Immature natural killer cell (primary cell): Measurements from ENCODE around the gene CCDC183. TPM values are rescaled to one million over a fixed set of nuclear protein-coding genes. Genes with fewer than 3 reads are reported as not detected.

Experiments
- DNase-seq, 3 donors: peaks; one replicate each; pipeline ENCODE4 v3.0.0; 2022; ENCODE audit warnings: mixed read lengths in 1 of 3
- H3K27ac Mint-ChIP-seq, 6 donors: one replicate each; pipeline ENCODE4 v1.8.0; 2020; ENCODE audit warnings: mixed read lengths in 6 of 6, mild to moderate bottlenecking in 5 of 6, inconsistent platforms in 4 of 6, moderate library complexity in 3 of 6
- H3K27me3 Mint-ChIP-seq, 3 donors: one replicate each; pipeline ENCODE4 v1.8.0; 2020 to 2021; ENCODE audit warnings: low read depth in 3 of 3, mild to moderate bottlenecking in 3 of 3, mixed read lengths in 3 of 3, moderate library complexity in 3 of 3, inconsistent platforms in 1 of 3
- H3K36me3 Mint-ChIP-seq, 3 donors: one replicate each; pipeline ENCODE4 v1.8.0; 2020; ENCODE audit warnings: mixed read lengths in 3 of 3, inconsistent platforms in 2 of 3, mild to moderate bottlenecking in 2 of 3
- H3K4me1 Mint-ChIP-seq, 2 donors: one replicate each; pipeline ENCODE4 v1.8.0; 2020; ENCODE audit warnings: inconsistent platforms in 2 of 2, mild to moderate bottlenecking in 2 of 2, mixed read lengths in 2 of 2, moderate library complexity in 1 of 2
- H3K4me3 Mint-ChIP-seq, 5 donors: one replicate each; pipeline ENCODE4 v1.8.0; 2020; ENCODE audit warnings: mild to moderate bottlenecking in 5 of 5, mixed read lengths in 5 of 5, inconsistent platforms in 3 of 5, moderate library complexity in 3 of 5
- H3K9me3 Mint-ChIP-seq, 6 donors: one replicate each; pipeline ENCODE4 v1.8.0; 2020; ENCODE audit warnings: mild to moderate bottlenecking in 6 of 6, mixed read lengths in 6 of 6, inconsistent platforms in 4 of 6, moderate library complexity in 3 of 6
- polyA plus RNA-seq, 3 donors: library from polyadenylated mRNA; unstranded; fragments of 300-500 nt; fragmentation: Illumina TruSeq; gene quantifications; one replicate each; pipeline ENCODE4 v1.2.3, GENCODE V29; 2021

The CCDC183 gene
- polyA plus RNA-seq, 3 donors from 2014 or later, result 0.37 to 0.46 (median 0.40) TPM

DNA sequence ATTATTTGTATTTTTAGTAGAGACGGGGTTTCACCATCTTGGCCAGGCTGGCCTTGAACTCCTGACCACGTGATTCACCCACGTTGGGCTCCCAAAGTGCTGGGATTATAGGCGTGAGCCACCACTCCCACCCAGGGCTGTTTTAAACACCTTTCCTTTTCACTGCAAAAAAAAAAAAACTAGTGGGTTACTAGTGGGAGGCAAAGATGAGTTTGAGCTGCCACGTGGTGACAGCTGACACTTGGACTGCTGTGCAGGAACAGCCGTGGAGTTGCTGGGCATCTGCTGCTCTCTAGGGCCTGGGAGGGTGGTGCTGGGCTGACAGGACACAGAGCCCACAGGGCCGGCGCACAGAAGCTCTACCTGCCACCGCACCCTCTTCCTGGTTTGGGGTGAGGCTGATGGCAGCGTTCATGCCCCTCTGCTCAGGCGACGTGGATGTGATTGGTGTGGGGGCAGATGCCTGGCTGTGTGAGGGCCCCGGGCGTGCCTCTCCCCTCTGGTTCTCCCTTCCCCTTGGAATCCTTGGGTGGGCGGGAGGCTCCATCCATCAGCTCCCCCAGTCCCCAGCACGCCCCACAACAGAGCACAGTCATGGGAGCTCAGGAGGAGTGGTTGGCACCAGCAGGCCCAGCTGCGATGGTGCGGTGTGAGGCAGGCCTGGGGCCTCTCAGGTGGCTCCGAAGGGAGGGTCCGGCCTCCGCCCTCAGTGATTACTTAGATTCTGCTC is 28.5 kb downstream of the CCDC183 start:
- Mint-ChIP-seq H3K4me1 (peaks cover 9 to 10% of the 10 kb centered on the region in 2 donors), H3K9me3 (no peaks in the 10 kb centered on the region), H3K36me3 (peaks cover 0 to 4% (median 0%) of the 10 kb centered on the region in 3 donors), H3K27me3 (peaks cover 0 to 6% (median 2%) of the 10 kb centered on the region in 3 donors), H3K27ac (no peak overlapping the region), H3K4me3 (no peak overlapping the region)
- no peak for DNase-seq

- Mint-ChIP-seq H3K27me3 (peaks cover 0 to 6% (median 2%) of the 10 kb centered on the region in 3 donors), H3K4me3 (no peak overlapping the region), H3K9me3 (no peaks in the 10 kb centered on the region), H3K27ac (no peak overlapping the region), H3K4me1 (peaks cover 8 to 9% of the 10 kb centered on the region in 2 donors), H3K36me3 (peaks cover 0 to 4% (median 0%) of the 10 kb centered on the region in 3 donors)
- DNase-seq, result no peak
Observed at GRCh38 chr9:136825295-136826187, 29.4 kb downstream of the CCDC183 start.

GRCh38 chr9:136826188-136826541 is 30.0 kb downstream of the CCDC183 start:
- H3K4me1 Mint-ChIP-seq, result peaks cover 1 to 2% of the 10 kb centered on the region in 2 donors
- DNase-seq, result no peak
- H3K27me3 Mint-ChIP-seq, result peaks cover 0 to 2% (median under 1%) of the 10 kb centered on the region in 3 donors
- no peak overlapping the region for H3K27ac Mint-ChIP-seq
- no peak overlapping the region for H3K4me3 Mint-ChIP-seq
- no peaks in the 10 kb centered on the region for H3K9me3 Mint-ChIP-seq
- H3K36me3 Mint-ChIP-seq, result no peaks in the 10 kb centered on the region

GRCh38 chr9:136826703-136827582 is 30.8 kb downstream of the CCDC183 start:
- H3K4me1 Mint-ChIP-seq, result peaks cover 0 to 2% of the 10 kb centered on the region in 2 donors
- no peak for DNase-seq
- H3K4me3 Mint-ChIP-seq, result no peak overlapping the region

GRCh38 chr9:136827794-136828473 is 31.8 kb downstream of the CCDC183 start:
- H3K27ac Mint-ChIP-seq, result no peak overlapping the region
- DNase-seq, result no peak
- H3K27me3 Mint-ChIP-seq, result peaks cover 0 to 2% (median 0%) of the 10 kb centered on the region in 3 donors
- no peak overlapping the region for H3K4me3 Mint-ChIP-seq
- H3K36me3 Mint-ChIP-seq, result no peaks in the 10 kb centered on the region
- H3K4me1 Mint-ChIP-seq, result peaks cover 0 to 2% of the 10 kb centered on the region in 2 donors
- H3K9me3 Mint-ChIP-seq, result no peaks in the 10 kb centered on the region

More at GRCh38 chr9:136826703-136827582, 30.8 kb downstream of the CCDC183 start:
- Mint-ChIP-seq H3K9me3 (no peaks in the 10 kb centered on the region), H3K27ac (no peak overlapping the region), H3K27me3 (peaks cover 0 to 2% (median 0%) of the 10 kb centered on the region in 3 donors), H3K36me3 (no peaks in the 10 kb centered on the region)

- Mint-ChIP-seq H3K4me3 (no peak overlapping the region), H3K9me3 (no peaks in the 10 kb centered on the region), H3K36me3 (no peaks in the 10 kb centered on the region), H3K27ac (no peak overlapping the region), H3K4me1 (no peaks in the 10 kb centered on the region), H3K27me3 (peaks cover 0 to 2% (median 0%) of the 10 kb centered on the region in 3 donors)
- DNase-seq, result no peak
Observed at GRCh38 chr9:136828474-136829140, 32.5 kb downstream of the CCDC183 start.

DNA sequence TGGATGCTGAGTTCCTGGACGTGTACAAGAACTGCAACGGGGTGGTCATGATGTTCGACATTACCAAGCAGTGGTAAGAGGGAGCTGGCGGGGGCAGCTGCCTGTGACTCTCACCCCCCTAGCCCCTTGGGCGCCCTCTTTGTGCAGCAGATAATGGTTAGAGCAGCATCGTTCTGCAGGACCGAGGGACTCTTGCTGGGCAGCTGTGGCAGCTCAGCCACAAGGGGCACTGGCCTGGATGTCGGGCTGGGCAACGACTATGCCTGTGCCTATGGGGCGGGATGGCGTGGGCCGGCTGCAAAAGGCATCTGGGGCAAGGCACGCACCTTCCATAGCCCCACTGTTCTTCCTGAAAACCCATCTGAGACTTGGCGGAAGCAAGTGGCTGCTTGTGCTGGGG is 33.3 kb downstream of the CCDC183 start:
- H3K27me3 Mint-ChIP-seq, result peaks cover 0 to 2% (median 0%) of the 10 kb centered on the region in 3 donors
- H3K27ac Mint-ChIP-seq, result no peak overlapping the region
- no peaks in the 10 kb centered on the region for H3K9me3 Mint-ChIP-seq
- no peaks in the 10 kb centered on the region for H3K4me1 Mint-ChIP-seq
- no peak for DNase-seq
- H3K4me3 Mint-ChIP-seq, result no peak overlapping the region
- no peaks in the 10 kb centered on the region for H3K36me3 Mint-ChIP-seq

DNA sequence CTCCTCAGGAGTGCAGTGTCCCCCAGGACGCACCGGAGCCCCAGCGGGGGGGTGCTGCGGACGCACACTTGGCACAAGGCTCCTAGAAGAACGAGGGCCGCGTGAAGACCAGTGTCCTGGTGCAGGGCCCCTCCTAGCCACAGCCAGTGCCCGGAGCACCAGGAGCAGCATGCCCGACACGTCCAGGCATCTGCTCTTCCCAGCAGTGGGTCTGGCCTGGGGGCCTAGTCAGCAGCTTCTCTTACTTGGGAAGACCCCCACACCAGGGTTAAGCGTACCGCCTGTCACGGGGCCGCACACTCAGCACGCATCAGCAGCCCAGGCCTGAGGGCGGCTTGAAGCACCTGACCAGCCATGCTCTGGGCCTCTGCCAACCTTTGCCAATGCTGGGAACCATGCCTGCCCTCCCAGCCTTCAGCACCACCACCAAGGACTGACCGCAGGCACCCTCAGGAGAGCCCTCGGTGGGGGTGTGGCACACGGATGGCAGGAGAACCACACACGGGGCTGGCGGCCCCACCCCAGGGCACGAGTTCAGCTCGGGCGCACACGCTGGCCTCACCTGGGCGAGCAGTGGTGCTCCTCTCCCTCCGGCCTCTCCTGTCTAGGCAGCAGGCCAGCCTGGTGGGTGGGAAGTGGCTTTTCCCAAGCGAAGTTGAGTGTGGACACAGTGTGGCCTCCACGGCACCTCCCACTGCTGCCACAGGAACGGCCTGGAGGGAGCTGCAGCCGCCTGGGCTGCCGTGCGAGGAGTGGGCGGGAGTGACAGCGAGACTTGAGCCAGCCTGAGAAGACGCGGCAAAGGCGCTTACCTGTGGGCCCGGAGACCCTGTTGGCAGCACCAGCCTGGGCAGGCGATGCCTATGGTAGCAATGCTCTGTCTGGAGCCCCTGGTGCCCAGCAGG is 34.1 kb downstream of the CCDC183 start:
- DNase-seq, result no peak
- Mint-ChIP-seq H3K36me3 (no peaks in the 10 kb centered on the region), H3K9me3 (no peaks in the 10 kb centered on the region), H3K27ac (no peak overlapping the region), H3K4me3 (no peak overlapping the region), H3K4me1 (no peaks in the 10 kb centered on the region), H3K27me3 (peaks cover 0 to 2% (median 0%) of the 10 kb centered on the region in 3 donors)

DNA sequence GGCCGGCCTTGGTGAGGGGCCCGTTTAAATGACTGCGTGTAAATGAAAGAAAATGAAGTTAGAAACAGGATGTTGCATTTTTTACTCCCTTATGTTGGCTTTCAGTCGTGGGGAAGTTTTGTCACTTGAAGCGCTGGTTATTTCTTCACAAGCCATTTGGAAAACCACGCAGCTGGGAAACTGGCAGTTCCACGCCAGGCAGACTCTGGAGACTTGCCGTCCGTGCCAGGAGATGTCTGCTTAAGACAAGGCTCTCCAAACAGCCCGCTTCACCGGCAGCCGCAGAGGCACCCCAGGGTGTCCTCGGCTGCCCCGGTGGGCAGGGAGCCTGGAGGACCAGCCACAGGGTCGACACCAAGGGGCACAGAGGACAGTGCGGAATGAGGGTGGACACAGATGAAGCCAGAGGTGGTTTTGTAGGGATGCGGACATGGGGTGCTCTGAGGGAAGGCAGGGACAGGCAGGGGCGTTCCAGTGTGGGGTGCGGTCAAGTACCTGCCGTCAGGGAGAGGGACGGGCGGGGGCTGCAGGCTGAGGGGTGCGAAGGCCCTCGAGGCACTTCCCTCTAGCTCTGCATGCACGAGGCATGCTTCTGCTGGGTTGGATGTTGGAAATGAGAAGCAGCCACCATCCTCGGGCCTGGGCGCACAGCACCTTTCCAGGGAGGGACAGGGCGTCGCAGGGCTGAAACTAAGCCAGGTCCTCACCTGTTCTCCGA is 35.0 kb downstream of the CCDC183 start:
- Mint-ChIP-seq H3K27me3 (peaks cover 0 to 1% (median 0%) of the 10 kb centered on the region in 3 donors), H3K27ac (no peak overlapping the region), H3K4me1 (no peaks in the 10 kb centered on the region), H3K36me3 (no peaks in the 10 kb centered on the region), H3K4me3 (no peak overlapping the region), H3K9me3 (no peaks in the 10 kb centered on the region)
- DNase-seq, result no peak

DNA sequence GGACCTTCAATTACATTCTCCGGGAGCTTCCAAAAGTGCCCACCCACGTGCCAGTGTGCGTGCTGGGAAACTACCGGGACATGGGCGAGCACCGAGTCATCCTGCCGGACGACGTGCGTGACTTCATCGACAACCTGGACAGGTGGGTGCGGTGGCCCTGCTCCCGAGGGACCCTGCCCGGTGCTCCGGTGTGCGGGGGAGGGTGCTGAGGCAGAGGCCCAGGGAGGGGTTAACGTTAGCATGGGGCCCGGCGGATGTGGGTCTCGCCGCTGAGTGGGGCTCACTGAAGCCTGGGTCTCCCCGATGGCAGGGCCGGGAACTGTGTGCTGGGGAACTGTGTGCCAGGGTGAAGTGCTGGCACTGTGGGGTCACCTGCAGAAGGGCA is 35.6 kb downstream of the CCDC183 start:
- Mint-ChIP-seq H3K4me1 (no peaks in the 10 kb centered on the region), H3K27me3 (no peaks in the 10 kb centered on the region), H3K4me3 (no peak overlapping the region), H3K27ac (no peak overlapping the region), H3K9me3 (no peaks in the 10 kb centered on the region), H3K36me3 (no peaks in the 10 kb centered on the region)
- DNase-seq, result no peak

- H3K36me3 Mint-ChIP-seq, result no peaks in the 10 kb centered on the region
Observed at GRCh38 chr9:136832581-136832980, 36.4 kb downstream of the CCDC183 start.

More at GRCh38 chr9:136832581-136832980, 36.4 kb downstream of the CCDC183 start:
- no peaks in the 10 kb centered on the region for H3K27me3 Mint-ChIP-seq
- no peak overlapping the region for H3K27ac Mint-ChIP-seq
- H3K9me3 Mint-ChIP-seq, result no peaks in the 10 kb centered on the region
- H3K4me1 Mint-ChIP-seq, result no peaks in the 10 kb centered on the region
- no peak overlapping the region for H3K4me3 Mint-ChIP-seq
- DNase-seq, result no peak
